Measurements from ENCODE around the gene XRCC1.

DNA sequence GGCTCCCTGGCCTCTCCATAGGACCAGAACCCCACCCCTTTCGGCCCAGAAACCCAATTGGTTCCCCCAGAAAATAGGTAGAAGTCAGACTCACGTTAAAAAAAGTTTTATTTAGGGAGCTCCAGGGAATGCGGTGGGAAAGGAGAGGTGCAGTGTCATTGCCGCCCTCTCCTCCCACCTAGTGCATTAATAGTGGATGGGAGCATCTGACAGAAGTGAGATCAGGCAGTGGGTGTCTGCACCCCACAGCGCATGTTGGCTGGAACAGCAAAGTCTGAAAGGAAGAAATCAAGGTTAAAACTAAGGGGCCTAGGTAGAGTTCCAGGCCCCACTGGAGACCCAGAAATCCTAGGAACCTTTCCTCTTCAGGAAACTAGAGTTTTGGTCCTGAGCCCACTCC, 68.7 kb downstream of the XRCC1 start:
- no peak for TF ChIP-seq ZNF274 (IDR thresholded peaks at IDR 0.05; ENCODE audit: low read depth, low read length)
- no peak for TF ChIP-seq YY1 (IDR thresholded peaks at IDR 0.05; ENCODE audit: insufficient read depth, insufficient read length)
- no peak for TF ChIP-seq SUZ12 (IDR thresholded peaks at IDR 0.05; ENCODE audit: extremely low read depth, insufficient read depth, insufficient read length)

Measured in NT2/D1 (cell line).